PC-9 (cell line): ENCODE measurements around the gene MAPKAPK2. TPM values are rescaled to one million over a fixed set of nuclear protein-coding genes. Genes with fewer than 3 reads are reported as not detected.

Source experiments
- BruUV-seq: library from RNA; stranded (reverse); fragments of 400-500 nt; replicated peaks from 2 replicates; lab custom pipeline; 2021; lab: Mats Ljungman, UMichigan
- CTCF ChIA-PET: fragments of 300-600 bp; sonication (Branson Sonifier 250); formaldehyde crosslinking; loops from one replicate; lab custom pipeline; 2022; ENCODE audit warnings: antibody characterized with exemption; lab: Charles Lee
- POLR2A ChIA-PET: fragments of 300-600 bp; sonication (Branson Sonifier 250); formaldehyde crosslinking; loops from one replicate; lab custom pipeline; 2022; ENCODE audit warnings: antibody characterized with exemption; ENCODE audit not compliant: unreplicated experiment; lab: Charles Lee
- DNase-seq, 2 experiments: peaks; one replicate each; pipeline versions ENCODE4 v3.0.0 to v3.0.0-alpha.2; 2015 to 2022; ENCODE audit warnings: mixed read lengths in 1 of 2
- H2AFZ ChIP-seq: fragments of 200-600 bp; sonication (generic); 2 replicates; pipeline ENCODE4 v1.8.1; 2017; ENCODE audit warnings: antibody characterized with exemption
- H3F3A ChIP-seq: fragments of 200-600 bp; sonication (generic); 2 replicates; pipeline ENCODE4 v1.8.1; 2017; ENCODE audit warnings: antibody characterized with exemption, mild to moderate bottlenecking, low read depth; ENCODE audit not compliant: insufficient read depth
- H3K27ac ChIP-seq: fragments of 200-600 bp; sonication (generic); 2 replicates; pipeline ENCODE4 v1.6.1; 2016; ENCODE audit warnings: mixed run types
- H3K27me3 ChIP-seq: fragments of 200-600 bp; sonication (generic); 2 replicates; pipeline ENCODE4 v1.6.1; 2016; ENCODE audit warnings: low read depth, mixed run types; ENCODE audit not compliant: insufficient read depth
- H3K36me3 ChIP-seq: fragments of 200-600 bp; sonication (generic); 2 replicates; pipeline ENCODE4 v1.6.1; 2016; ENCODE audit warnings: low read depth, mixed run types
- H3K4me1 ChIP-seq: fragments of 200-600 bp; sonication (generic); replicated peaks from 2 replicates; pipeline ENCODE4 v1.6.1; 2016; ENCODE audit warnings: mixed run types; ENCODE audit not compliant: insufficient read depth
- H3K4me2 ChIP-seq: fragments of 200-600 bp; sonication (generic); 2 replicates; pipeline ENCODE4 v1.6.1; 2017; ENCODE audit warnings: mixed run types
- H3K4me3 ChIP-seq: fragments of 200-600 bp; sonication (generic); 2 replicates; pipeline ENCODE4 v1.6.1; 2016; ENCODE audit warnings: mixed run types
- H3K79me2 ChIP-seq: fragments of 200-600 bp; sonication (generic); 2 replicates; pipeline ENCODE4 v1.6.1; 2017; ENCODE audit warnings: low read depth, mixed run types
- H3K9me2 ChIP-seq: fragments of 200-600 bp; sonication (generic); 2 replicates; pipeline ENCODE4 v1.8.1; 2017; ENCODE audit warnings: mild to moderate bottlenecking; ENCODE audit not compliant: insufficient read depth
- H3K9me3 ChIP-seq: fragments of 200-600 bp; sonication (generic); 2 replicates; pipeline ENCODE4 v1.8.1; 2016; ENCODE audit warnings: low read depth; ENCODE audit not compliant: insufficient read depth
- H4K20me1 ChIP-seq: fragments of 200-600 bp; sonication (generic); 2 replicates; pipeline ENCODE4 v1.8.1; 2017; ENCODE audit not compliant: insufficient read depth
- EZH2 ChIP-seq: fragments of 200-600 bp; sonication (generic); IDR thresholded peaks from 2 replicates; pipeline ENCODE4 v1.8.0; 2017; ENCODE audit warnings: antibody characterized with exemption, low read depth
- intact Hi-C: fragments of 100-400 bp; cut with micrococcal nuclease; formaldehyde crosslinking; loops from one replicate; pipeline ENCODE4 v1.10.0; 2022; ENCODE audit not compliant: unreplicated experiment
- total RNA-seq: library from RNA; stranded (reverse); gene quantifications from 2 replicates; pipeline ENCODE4 v1.2.3, GENCODE V29; 2021
- TF ChIP-seq, protein P1 (sequence below): fragments of 200-600 bp; sonication (generic); conservative IDR thresholded peaks from 2 replicates; pipeline ENCODE4 v1.6.1; 2017; ENCODE audit warnings: mixed run types, antibody characterized with exemption, mild to moderate bottlenecking, moderate library complexity

MAPKAPK2 gene
- total RNA-seq, 1 experiment from 2014 or later: 62.6 TPM

DNA sequence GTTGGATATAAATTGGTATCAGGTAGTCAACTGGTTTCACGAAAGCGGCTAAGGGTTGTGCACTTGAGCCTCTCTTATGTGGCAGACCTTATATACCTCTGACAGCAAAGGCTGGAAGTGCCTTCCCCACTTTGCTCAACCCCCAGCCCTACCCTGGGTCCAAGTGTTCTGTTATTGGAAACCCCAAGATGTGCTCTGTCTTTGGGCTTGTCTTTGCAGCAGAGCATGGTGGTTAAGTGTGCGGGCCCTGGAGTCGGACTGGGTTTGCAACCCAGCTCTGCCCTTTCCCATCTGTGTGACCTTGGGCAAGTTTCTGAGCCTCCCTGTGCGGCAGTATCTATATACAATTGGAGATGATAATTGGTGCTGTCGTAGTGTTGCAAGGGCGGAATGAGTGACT lies 98.8 kb downstream of the MAPKAPK2 start:
- no peaks in the 10 kb centered on the region for H3F3A ChIP-seq

More for the DNA sequence above, 98.8 kb downstream of the MAPKAPK2 start:
- intact Hi-C loops: no loop called here
- no peak for TF ChIP-seq EZH2
- TF ChIP-seq, protein P1, sequence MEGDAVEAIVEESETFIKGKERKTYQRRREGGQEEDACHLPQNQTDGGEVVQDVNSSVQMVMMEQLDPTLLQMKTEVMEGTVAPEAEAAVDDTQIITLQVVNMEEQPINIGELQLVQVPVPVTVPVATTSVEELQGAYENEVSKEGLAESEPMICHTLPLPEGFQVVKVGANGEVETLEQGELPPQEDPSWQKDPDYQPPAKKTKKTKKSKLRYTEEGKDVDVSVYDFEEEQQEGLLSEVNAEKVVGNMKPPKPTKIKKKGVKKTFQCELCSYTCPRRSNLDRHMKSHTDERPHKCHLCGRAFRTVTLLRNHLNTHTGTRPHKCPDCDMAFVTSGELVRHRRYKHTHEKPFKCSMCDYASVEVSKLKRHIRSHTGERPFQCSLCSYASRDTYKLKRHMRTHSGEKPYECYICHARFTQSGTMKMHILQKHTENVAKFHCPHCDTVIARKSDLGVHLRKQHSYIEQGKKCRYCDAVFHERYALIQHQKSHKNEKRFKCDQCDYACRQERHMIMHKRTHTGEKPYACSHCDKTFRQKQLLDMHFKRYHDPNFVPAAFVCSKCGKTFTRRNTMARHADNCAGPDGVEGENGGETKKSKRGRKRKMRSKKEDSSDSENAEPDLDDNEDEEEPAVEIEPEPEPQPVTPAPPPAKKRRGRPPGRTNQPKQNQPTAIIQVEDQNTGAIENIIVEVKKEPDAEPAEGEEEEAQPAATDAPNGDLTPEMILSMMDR: no peak
- Histone ChIP-seq H3K4me2 (no peak overlapping the region), H3K27me3 (no peaks in the 10 kb centered on the region), H3K9me3 (no peaks in the 10 kb centered on the region), H3K27ac (no peak overlapping the region), H3K4me1 (peaks cover 12% of the 10 kb centered on the region), H3K9me2 (no peaks in the 10 kb centered on the region), H3K79me2 (no peaks in the 10 kb centered on the region), H3K4me3 (no peak overlapping the region), H3K36me3 (no peaks in the 10 kb centered on the region), H4K20me1 (no peaks in the 10 kb centered on the region), H2AFZ (no peak overlapping the region)
- no peak for DNase-seq
- CTCF ChIA-PET: no interaction called here
- BruUV-seq: no TSS peak
- POLR2A ChIA-PET: no interaction called here

Other genes starting within 250 kb of the MAPKAPK2 start
- gene IKBKE, start 214.4 kb upstream of the MAPKAPK2 start, total RNA-seq: 12.5 and 12.6 TPM in 2 replicates
- 12.4 and 17.6 TPM in 2 replicates for gene RASSF5, start 177.4 kb upstream of the MAPKAPK2 start, total RNA-seq
- gene EIF2D, start 72.4 kb upstream of the MAPKAPK2 start, total RNA-seq: 57.3 and 59.0 TPM in 2 replicates
- gene DYRK3, start 49.4 kb upstream of the MAPKAPK2 start, total RNA-seq: 3.3 and 3.9 TPM in 2 replicates
- not detected in 2 replicates for gene IL19, start 85.9 kb downstream of the MAPKAPK2 start, total RNA-seq
- not detected in 2 replicates for gene IL10, start 87.6 kb downstream of the MAPKAPK2 start, total RNA-seq
- gene IL20, start 180.7 kb downstream of the MAPKAPK2 start, total RNA-seq: not detected in 2 replicates
- not detected in 2 replicates for gene IL24, start 212.5 kb downstream of the MAPKAPK2 start, total RNA-seq
- gene FCMR, start 237.0 kb downstream of the MAPKAPK2 start, total RNA-seq: 0.63 and 1.2 TPM in 2 replicates